ENCODE data around the gene WDR20. TPM values are rescaled to one million over a fixed set of nuclear protein-coding genes. Genes with fewer than 3 reads are reported as not detected.

The WDR20 gene
- total RNA-seq, 2 donors from 2014 or later: 12.2 to 15.5 TPM

DNA sequence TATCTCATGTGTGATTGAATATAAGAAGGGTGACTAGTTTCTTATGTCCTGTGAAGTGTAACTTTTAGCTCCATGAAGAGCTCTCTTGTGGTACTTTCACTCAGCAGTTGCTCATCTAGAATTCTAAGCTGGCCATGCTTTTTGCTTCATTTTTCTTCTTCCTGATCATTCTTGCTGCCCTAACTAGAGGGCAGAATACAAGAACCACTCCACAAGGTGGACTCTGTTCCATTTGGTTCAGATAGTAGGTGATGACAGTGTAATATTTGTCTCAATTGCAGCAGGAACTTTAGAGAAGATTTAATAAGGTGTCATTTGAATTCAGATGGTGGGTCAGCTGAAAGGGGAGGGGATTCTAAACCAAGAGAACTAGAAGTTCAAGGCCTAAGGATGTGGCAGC, 17.6 kb downstream of the WDR20 start:
- H3K27ac ChIP-seq: no peak overlapping the region
- H3K27me3 ChIP-seq: no peaks in the 10 kb centered on the region
- TF ChIP-seq POLR2A (IDR thresholded peaks at IDR 0.05): no peak
- TF ChIP-seq, protein P1, sequence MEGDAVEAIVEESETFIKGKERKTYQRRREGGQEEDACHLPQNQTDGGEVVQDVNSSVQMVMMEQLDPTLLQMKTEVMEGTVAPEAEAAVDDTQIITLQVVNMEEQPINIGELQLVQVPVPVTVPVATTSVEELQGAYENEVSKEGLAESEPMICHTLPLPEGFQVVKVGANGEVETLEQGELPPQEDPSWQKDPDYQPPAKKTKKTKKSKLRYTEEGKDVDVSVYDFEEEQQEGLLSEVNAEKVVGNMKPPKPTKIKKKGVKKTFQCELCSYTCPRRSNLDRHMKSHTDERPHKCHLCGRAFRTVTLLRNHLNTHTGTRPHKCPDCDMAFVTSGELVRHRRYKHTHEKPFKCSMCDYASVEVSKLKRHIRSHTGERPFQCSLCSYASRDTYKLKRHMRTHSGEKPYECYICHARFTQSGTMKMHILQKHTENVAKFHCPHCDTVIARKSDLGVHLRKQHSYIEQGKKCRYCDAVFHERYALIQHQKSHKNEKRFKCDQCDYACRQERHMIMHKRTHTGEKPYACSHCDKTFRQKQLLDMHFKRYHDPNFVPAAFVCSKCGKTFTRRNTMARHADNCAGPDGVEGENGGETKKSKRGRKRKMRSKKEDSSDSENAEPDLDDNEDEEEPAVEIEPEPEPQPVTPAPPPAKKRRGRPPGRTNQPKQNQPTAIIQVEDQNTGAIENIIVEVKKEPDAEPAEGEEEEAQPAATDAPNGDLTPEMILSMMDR (IDR thresholded peaks at IDR 0.05): no peak
- DNase-seq: no peak
- intact Hi-C loops (cut with DNase I): no loop called here
- peaks cover 20% of the 10 kb centered on the region for H3K4me1 ChIP-seq
- H3K9me3 ChIP-seq: no peaks in the 10 kb centered on the region
- H3K4me3 ChIP-seq: no peak overlapping the region
- H3K36me3 ChIP-seq (replicated peaks in 1 of 2; ENCODE audit: insufficient read depth in 1 of 2, low read depth in 2 of 2): no peaks in the 10 kb centered on the region
- ATAC-seq: no peak

GRCh38 chr14:102158797-102159196, 19.1 kb downstream of the WDR20 start:
- 91 to 96% methylated on average over 8 of the region's 8 CpGs for WGBS, 2 donors
- Histone ChIP-seq H3K9me3 (no peaks in the 10 kb centered on the region), H3K27me3 (no peaks in the 10 kb centered on the region), H3K27ac (no peak overlapping the region), H3K36me3 (replicated peaks in 1 of 2; ENCODE audit: insufficient read depth in 1 of 2, low read depth in 2 of 2) (no peaks in the 10 kb centered on the region), H3K4me1 (peaks cover 24% of the 10 kb centered on the region), H3K4me3 (no peak overlapping the region)
- ATAC-seq: no peak
- no peak for DNase-seq
- TF ChIP-seq POLR2A (IDR thresholded peaks at IDR 0.05): no peak
- TF ChIP-seq, protein P1 (IDR thresholded peaks at IDR 0.05): no peak
- intact Hi-C loops (cut with DNase I): no loop called here

- H3K27me3 ChIP-seq: no peaks in the 10 kb centered on the region
- no peak for TF ChIP-seq POLR2A (IDR thresholded peaks at IDR 0.05)
- TF ChIP-seq, protein P1 (IDR thresholded peaks at IDR 0.05): no peak
- H3K9me3 ChIP-seq: no peaks in the 10 kb centered on the region
- H3K4me1 ChIP-seq: peaks cover 14% of the 10 kb centered on the region
- no peaks in the 10 kb centered on the region for H3K36me3 ChIP-seq (replicated peaks in 1 of 2; ENCODE audit: insufficient read depth in 1 of 2, low read depth in 2 of 2)
- ATAC-seq: no peak
- no peak overlapping the region for H3K4me3 ChIP-seq
- intact Hi-C loops (cut with DNase I): no loop called here
- DNase-seq: no peak
- no peak overlapping the region for H3K27ac ChIP-seq
- WGBS, 2 donors: 93 to 95% methylated on average over 4 of the region's 4 CpGs
These were observed 20.1 kb downstream of the WDR20 start for GRCh38 chr14:102159841-102160240.

GRCh38 chr14:102162487-102162886, 22.8 kb downstream of the WDR20 start:
- intact Hi-C loops (cut with DNase I): no loop called here
- TF ChIP-seq, protein P1 (IDR thresholded peaks at IDR 0.05): no peak
- no peak for TF ChIP-seq POLR2A (IDR thresholded peaks at IDR 0.05)

GRCh38 chr14:102164241-102164641, 24.5 kb downstream of the WDR20 start:
- no peaks in the 10 kb centered on the region for H3K27me3 ChIP-seq
- intact Hi-C loops (cut with DNase I): no loop called here
- H3K4me3 ChIP-seq: no peak overlapping the region
- no peak for TF ChIP-seq POLR2A (IDR thresholded peaks at IDR 0.05)
- TF ChIP-seq, protein P1 (IDR thresholded peaks at IDR 0.05): no peak
- DNase-seq (peak in 1 of 4 donors; percentile 9), ATAC-seq (no peak)
- no peak overlapping the region for H3K27ac ChIP-seq
- peaks cover 34% of the 10 kb centered on the region for H3K4me1 ChIP-seq
- H3K36me3 ChIP-seq (replicated peaks in 1 of 2; ENCODE audit: insufficient read depth in 1 of 2, low read depth in 2 of 2): no peaks in the 10 kb centered on the region
- no peaks in the 10 kb centered on the region for H3K9me3 ChIP-seq
- 88 to 92% methylated on average over 4 of the region's 4 CpGs for WGBS, 2 donors

More at GRCh38 chr14:102162487-102162886, 22.8 kb downstream of the WDR20 start:
- no peaks in the 10 kb centered on the region for H3K9me3 ChIP-seq
- H3K27ac ChIP-seq: no peak overlapping the region
- H3K4me3 ChIP-seq: no peak overlapping the region
- ATAC-seq (no peak), DNase-seq (no peak)
- WGBS, 2 donors: 93 to 97% methylated on average over 4 of the region's 4 CpGs
- H3K4me1 ChIP-seq: peaks cover 22% of the 10 kb centered on the region
- H3K36me3 ChIP-seq (replicated peaks in 1 of 2; ENCODE audit: insufficient read depth in 1 of 2, low read depth in 2 of 2): no peaks in the 10 kb centered on the region
- H3K27me3 ChIP-seq: no peaks in the 10 kb centered on the region
